ENCODE measurements around the gene TMEM183A. TPM values are rescaled to one million over a fixed set of nuclear protein-coding genes. Genes with fewer than 3 reads are reported as not detected.
A peak's percentile ranks its signal among the peaks of the same experiment; 100 is the strongest.

Gene TMEM183A
- total and polyA plus RNA-seq, 9 of the 15 experiments (the other 6 are each of a cell fraction or from before 2014, with no cell fraction given): 23.4 to 190 (median 124) TPM

DNA sequence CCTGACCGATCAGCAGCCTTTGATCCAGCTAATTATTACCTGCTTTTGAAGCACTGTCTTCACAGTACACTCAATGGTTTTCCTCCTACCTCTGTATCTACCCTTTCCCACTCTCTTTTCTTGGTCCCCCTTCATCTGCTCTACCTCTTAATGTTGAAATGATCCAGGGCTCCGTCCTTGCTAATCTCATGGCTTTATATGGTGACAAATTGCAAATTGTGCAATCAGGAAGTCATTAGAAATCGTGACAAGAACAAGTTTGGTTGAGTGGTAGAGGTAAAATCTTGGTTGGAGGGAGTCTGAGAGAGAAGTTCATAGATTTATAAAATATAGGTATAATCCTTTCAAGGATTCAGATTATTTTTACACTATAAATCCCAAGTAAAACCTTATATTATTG lies 30.5 kb upstream of the TMEM183A start:
- H2AFZ ChIP-seq (ENCODE audit: low read depth, low read length): no peak overlapping the region
- 2% methylated on average over 3 of the region's 3 CpGs for WGBS (ENCODE audit: insufficient coverage, low coverage, missing lambda C conversion rate)
- no peaks in the 10 kb centered on the region for H3K9me3 ChIP-seq (replicated peaks; ENCODE audit: control insufficient read depth, insufficient read depth, low read depth, low read length)
- DNase-seq (ENCODE audit: extremely low read depth in 1 of 4, low spot score in 3 of 4) (no peak), FAIRE-seq (no peak), ATAC-seq (no peak)
- H3K27ac ChIP-seq (ENCODE audit: extremely low read depth, low read depth, low read length): no peak overlapping the region
- no peak for TF ChIP-seq U2AF2 (optimal IDR thresholded peaks at IDR 0.05; ENCODE audit: low read depth, low read length)
- TF ChIP-seq CEBPB (tag; IDR thresholded peaks at IDR 0.05): peak; percentile 91
- peak; percentile 54 for TF ChIP-seq CEBPG (CRISPR knock-in tag; IDR thresholded peaks at IDR 0.05)
- TF ChIP-seq CEBPG (tag; conservative IDR thresholded peaks at IDR 0.05 in 1 of 2, IDR thresholded peaks at IDR 0.05 in 1 of 2): peak; percentile 76 to 82
- H3K27me3 ChIP-seq (ENCODE audit: control insufficient read depth in 2 of 2, insufficient read depth in 2 of 2, low read length in 2 of 2): peaks cover 4 to 11% of the 10 kb centered on the region in 2 experiments; a peak in 2 of 5 replicates
- CTCF ChIA-PET (ENCODE audit: low intra/inter-chr PET ratio): no interaction called here
- H3K36me3 ChIP-seq (ENCODE audit: control insufficient read depth, insufficient read depth, low read length): no peaks in the 10 kb centered on the region
- peaks cover 0 to 2% of the 10 kb centered on the region in 2 experiments; a peak in 2 of 5 replicates for H3K4me1 ChIP-seq (replicated peaks in 1 of 2; ENCODE audit: control insufficient read depth in 2 of 2, insufficient read depth in 2 of 2, low read length in 2 of 2)
- H3K4me3 ChIP-seq: no peak overlapping the region
- H3K9me1 ChIP-seq (ENCODE audit: control insufficient read depth, insufficient read depth, low read length): no peaks in the 10 kb centered on the region
- in situ Hi-C loops (cut with MboI): no loop called here
- POLR2A ChIA-PET: interaction anchor here (1.1 to 1.9 kb wide), 3 partner anchors 9 to 31 kb away, joined by 3 to 8 read pairs (median 4); partner anchors contain the start of gene TMEM183A
- no peaks in the 10 kb centered on the region for H3K79me2 ChIP-seq (ENCODE audit: control insufficient read depth, insufficient read depth, low read length)
- H3K4me2 ChIP-seq (ENCODE audit: insufficient read depth, low read length): no peak overlapping the region
- no peak overlapping the region for H3K9ac ChIP-seq (ENCODE audit: insufficient read depth in 1 of 2, low read depth in 2 of 2, low read length in 2 of 2)
- BruUV-seq (replicated peaks): no TSS peak
- intact Hi-C loops (cut with micrococcal nuclease): no loop called here
- H4K20me1 ChIP-seq (replicated peaks; ENCODE audit: control insufficient read depth, insufficient read depth, low read length): no peaks in the 10 kb centered on the region

DNA sequence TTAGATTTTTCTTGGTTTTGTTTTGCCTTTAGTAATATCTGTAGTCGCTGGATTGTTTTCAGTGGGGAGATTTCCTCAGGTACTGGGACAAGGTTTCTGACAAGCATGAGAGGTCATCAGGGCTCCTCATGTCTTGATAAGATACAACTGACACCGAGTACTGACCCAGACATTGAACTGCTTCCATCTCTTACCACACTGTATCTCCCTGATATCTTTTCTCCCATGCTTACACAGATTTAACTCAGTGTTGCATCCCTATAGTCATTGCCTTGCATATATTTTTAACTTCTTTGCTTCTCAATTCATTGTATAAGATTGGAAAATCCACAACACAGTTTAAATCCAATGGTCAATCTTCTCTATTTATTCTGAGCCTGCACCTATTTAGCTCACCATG lies 27.7 kb upstream of the TMEM183A start:
- H3K4me1 ChIP-seq (replicated peaks in 1 of 2; ENCODE audit: control insufficient read depth in 2 of 2, insufficient read depth in 2 of 2, low read length in 2 of 2): peaks cover 0 to 4% of the 10 kb centered on the region in 2 experiments; a peak in 2 of 5 replicates
- WGBS (ENCODE audit: insufficient coverage, low coverage, missing lambda C conversion rate): 4% methylated on average over 2 of the region's 2 CpGs
- TF ChIP-seq CBFA2T3 (IDR thresholded peaks at IDR 0.05) (peak; percentile 59), RCOR1 (IDR thresholded peaks at IDR 0.05; ENCODE audit: borderline replicate concordance in 1 of 2, low read depth in 2 of 2, low read length in 2 of 2) (0 out of 4 replicates have a peak, but pooled peaks of 1 of the 2 experiments have one; percentile 18), RBM14 (IDR thresholded peaks at IDR 0.05; ENCODE audit: borderline replicate concordance, insufficient read depth, low read depth, low read length) (no peak), CBFA2T2 (conservative IDR thresholded peaks at IDR 0.05) (peak; percentile 35), ZNF23 (CRISPR knock-in tag; IDR thresholded peaks at IDR 0.05) (no peak), KDM1A (IDR thresholded peaks at IDR 0.05) (peak in 1 of 2 experiments; percentile 55; a peak in 2 of 4 replicates)

More for the DNA sequence above, 27.7 kb upstream of the TMEM183A start:
- no peaks in the 10 kb centered on the region for H3K79me2 ChIP-seq (ENCODE audit: control insufficient read depth, insufficient read depth, low read length)
- in situ Hi-C loops (cut with MboI) (no loop called here), intact Hi-C loops (cut with micrococcal nuclease) (no loop called here)
- H4K20me1 ChIP-seq (replicated peaks; ENCODE audit: control insufficient read depth, insufficient read depth, low read length): no peaks in the 10 kb centered on the region
- H2AFZ ChIP-seq (ENCODE audit: low read depth, low read length): no peak overlapping the region
- H3K36me3 ChIP-seq (ENCODE audit: control insufficient read depth, insufficient read depth, low read length): no peaks in the 10 kb centered on the region
- H3K9me1 ChIP-seq (ENCODE audit: control insufficient read depth, insufficient read depth, low read length): no peaks in the 10 kb centered on the region
- H3K27ac ChIP-seq (ENCODE audit: extremely low read depth, low read depth, low read length): no peak overlapping the region
- H3K9ac ChIP-seq (ENCODE audit: insufficient read depth in 1 of 2, low read depth in 2 of 2, low read length in 2 of 2): no peak overlapping the region
- H3K27me3 ChIP-seq (ENCODE audit: control insufficient read depth in 2 of 2, insufficient read depth in 2 of 2, low read length in 2 of 2): peaks cover 4 to 11% of the 10 kb centered on the region in 2 experiments; a peak in 2 of 5 replicates
- CTCF ChIA-PET (ENCODE audit: low intra/inter-chr PET ratio): no interaction called here
- BruUV-seq (replicated peaks): no TSS peak
- no peak overlapping the region for H3K4me3 ChIP-seq
- ATAC-seq (no peak), FAIRE-seq (no peak), DNase-seq (ENCODE audit: extremely low read depth in 1 of 4, low spot score in 3 of 4) (peak in 1 of 4 experiments; percentile 8)
- H3K4me2 ChIP-seq (ENCODE audit: insufficient read depth, low read length): no peak overlapping the region
- POLR2A ChIA-PET: interaction anchor here (0.9 kb wide), 1 partner anchor 12 kb away, joined by 5 read pairs; no protein-coding TSS in a partner anchor
- no peaks in the 10 kb centered on the region for H3K9me3 ChIP-seq (replicated peaks; ENCODE audit: control insufficient read depth, insufficient read depth, low read depth, low read length)
